Measurements from ENCODE around the gene ANKRD66. TPM values are rescaled to one million over a fixed set of nuclear protein-coding genes. Genes with fewer than 3 reads are reported as not detected.

The ANKRD66 gene
- total and polyA plus RNA-seq, 2 experiments from 2014 or later, result not detected

GRCh38 chr6:46794068-46794467, 47.3 kb downstream of the ANKRD66 start:
- Histone ChIP-seq H3K4me1 (ENCODE audit: insufficient read depth) (no peaks in the 10 kb centered on the region), H3F3A (ENCODE audit: insufficient read depth) (no peaks in the 10 kb centered on the region), H3K4me2 (ENCODE audit: unreplicated experiment) (no peak overlapping the region), H2AFZ (no peak overlapping the region), H3K27ac (no peak overlapping the region), H3K9me2 (ENCODE audit: insufficient read depth) (no peaks in the 10 kb centered on the region), H3K9me3 (ENCODE audit: low read depth) (no peaks in the 10 kb centered on the region), H3K9ac (no peak overlapping the region), H3K27me3 (replicated peaks; ENCODE audit: insufficient read depth) (no peaks in the 10 kb centered on the region), H4K20me1 (ENCODE audit: insufficient read depth) (no peaks in the 10 kb centered on the region), H3K4me3 (no peak overlapping the region), H3K79me2 (ENCODE audit: insufficient read depth) (no peaks in the 10 kb centered on the region), H3K36me3 (ENCODE audit: low read depth) (no peaks in the 10 kb centered on the region)
- in situ Hi-C loops (cut with MboI), result loop anchor here (25.0 kb wide), 1 partner anchor 382 kb away; no protein-coding TSS in a partner anchor
- 32 to 44% methylated on average over 3 of the region's 3 CpGs for WGBS, 2 experiments (ENCODE audit: low coverage in 1 of 2, low lambda C conversion rate in 2 of 2, missing lambda C conversion rate in 2 of 2)
- no peak for TF ChIP-seq EZH2 (IDR thresholded peaks at IDR 0.05; ENCODE audit: insufficient read depth, poor library complexity, severe bottlenecking)
- no peak for TF ChIP-seq EZH2phosphoT487 (IDR thresholded peaks at IDR 0.05; ENCODE audit: insufficient read depth, low read depth)
- DNase-seq, result no peak

- in situ Hi-C loops (cut with MboI), result loop anchor here (25.0 kb wide), 1 partner anchor 384 kb away; no protein-coding TSS in a partner anchor
- H3K4me2 ChIP-seq (ENCODE audit: unreplicated experiment), result no peak overlapping the region
- no peaks in the 10 kb centered on the region for H3K27me3 ChIP-seq (replicated peaks; ENCODE audit: insufficient read depth)
- 28 to 33% methylated on average over 3 of the region's 3 CpGs for WGBS, 2 experiments (ENCODE audit: low coverage in 1 of 2, low lambda C conversion rate in 2 of 2, missing lambda C conversion rate in 2 of 2)
- H4K20me1 ChIP-seq (ENCODE audit: insufficient read depth), result no peaks in the 10 kb centered on the region
- no peaks in the 10 kb centered on the region for H3K36me3 ChIP-seq (ENCODE audit: low read depth)
- H3K9me3 ChIP-seq (ENCODE audit: low read depth), result no peaks in the 10 kb centered on the region
- no peaks in the 10 kb centered on the region for H3K4me1 ChIP-seq (ENCODE audit: insufficient read depth)
- no peak overlapping the region for H3K27ac ChIP-seq
- no peak overlapping the region for H3K9ac ChIP-seq
- no peak overlapping the region for H2AFZ ChIP-seq
- H3K79me2 ChIP-seq (ENCODE audit: insufficient read depth), result no peaks in the 10 kb centered on the region
- no peak for TF ChIP-seq EZH2phosphoT487 (IDR thresholded peaks at IDR 0.05; ENCODE audit: insufficient read depth, low read depth)
- no peak for TF ChIP-seq EZH2 (IDR thresholded peaks at IDR 0.05; ENCODE audit: insufficient read depth, poor library complexity, severe bottlenecking)
- H3K9me2 ChIP-seq (ENCODE audit: insufficient read depth), result no peaks in the 10 kb centered on the region
- no peak overlapping the region for H3K4me3 ChIP-seq
- DNase-seq, result no peak
- no peaks in the 10 kb centered on the region for H3F3A ChIP-seq (ENCODE audit: insufficient read depth)
These were observed 49.1 kb downstream of the ANKRD66 start for GRCh38 chr6:46795816-46796215.

GRCh38 chr6:46796848-46797580, 50.3 kb downstream of the ANKRD66 start:
- Histone ChIP-seq H4K20me1 (ENCODE audit: insufficient read depth) (no peaks in the 10 kb centered on the region), H3K9ac (no peak overlapping the region), H3K79me2 (ENCODE audit: insufficient read depth) (no peaks in the 10 kb centered on the region), H3K4me2 (ENCODE audit: unreplicated experiment) (no peak overlapping the region), H3K4me3 (no peak overlapping the region), H3K9me2 (ENCODE audit: insufficient read depth) (no peaks in the 10 kb centered on the region), H3K27me3 (replicated peaks; ENCODE audit: insufficient read depth) (no peaks in the 10 kb centered on the region), H3F3A (ENCODE audit: insufficient read depth) (no peaks in the 10 kb centered on the region), H3K4me1 (ENCODE audit: insufficient read depth) (no peaks in the 10 kb centered on the region), H3K36me3 (ENCODE audit: low read depth) (no peaks in the 10 kb centered on the region), H2AFZ (no peak overlapping the region), H3K9me3 (ENCODE audit: low read depth) (no peaks in the 10 kb centered on the region), H3K27ac (no peak overlapping the region)
- in situ Hi-C loops (cut with MboI), result loop anchor here (25.0 kb wide), 1 partner anchor 385 kb away; no protein-coding TSS in a partner anchor
- no peak for TF ChIP-seq EZH2 (IDR thresholded peaks at IDR 0.05; ENCODE audit: insufficient read depth, poor library complexity, severe bottlenecking)
- no peak for TF ChIP-seq EZH2phosphoT487 (IDR thresholded peaks at IDR 0.05; ENCODE audit: insufficient read depth, low read depth)
- no peak for DNase-seq
- WGBS, 2 experiments (ENCODE audit: low coverage in 1 of 2, low lambda C conversion rate in 2 of 2, missing lambda C conversion rate in 2 of 2), result 15 to 18% methylated on average over 5 of the region's 5 CpGs

GRCh38 chr6:46799657-46800056, 52.9 kb downstream of the ANKRD66 start:
- DNase-seq, result no peak
- TF ChIP-seq EZH2 (IDR thresholded peaks at IDR 0.05; ENCODE audit: insufficient read depth, poor library complexity, severe bottlenecking) (no peak), EZH2phosphoT487 (IDR thresholded peaks at IDR 0.05; ENCODE audit: insufficient read depth, low read depth) (no peak)
- H3F3A ChIP-seq (ENCODE audit: insufficient read depth), result no peaks in the 10 kb centered on the region
- no peak overlapping the region for H3K9ac ChIP-seq
- in situ Hi-C loops (cut with MboI), result loop anchor here (25.0 kb wide), 1 partner anchor 387 kb away; no protein-coding TSS in a partner anchor
- H3K27me3 ChIP-seq (replicated peaks; ENCODE audit: insufficient read depth), result no peaks in the 10 kb centered on the region; the same call in 1 of the 2 replicates
- no peaks in the 10 kb centered on the region for H3K9me3 ChIP-seq (ENCODE audit: low read depth)
- H4K20me1 ChIP-seq (ENCODE audit: insufficient read depth), result no peaks in the 10 kb centered on the region
- H3K4me1 ChIP-seq (ENCODE audit: insufficient read depth), result no peaks in the 10 kb centered on the region
- H3K9me2 ChIP-seq (ENCODE audit: insufficient read depth), result no peaks in the 10 kb centered on the region
- WGBS, 2 experiments (ENCODE audit: low coverage in 1 of 2, low lambda C conversion rate in 2 of 2, missing lambda C conversion rate in 2 of 2), result 17 to 20% methylated on average over 1 of the region's 1 CpG
- H3K36me3 ChIP-seq (ENCODE audit: low read depth), result no peaks in the 10 kb centered on the region
- no peak overlapping the region for H3K27ac ChIP-seq
- H2AFZ ChIP-seq, result no peak overlapping the region
- H3K4me2 ChIP-seq (ENCODE audit: unreplicated experiment), result no peak overlapping the region
- no peaks in the 10 kb centered on the region for H3K79me2 ChIP-seq (ENCODE audit: insufficient read depth)
- no peak overlapping the region for H3K4me3 ChIP-seq

Data from GM23248 (cell line).